ENCODE data around the gene PTPRE.

GRCh38 chr10:128051548-128051947, 144.6 kb downstream of the PTPRE start:
- TF ChIP-seq, protein P1, sequence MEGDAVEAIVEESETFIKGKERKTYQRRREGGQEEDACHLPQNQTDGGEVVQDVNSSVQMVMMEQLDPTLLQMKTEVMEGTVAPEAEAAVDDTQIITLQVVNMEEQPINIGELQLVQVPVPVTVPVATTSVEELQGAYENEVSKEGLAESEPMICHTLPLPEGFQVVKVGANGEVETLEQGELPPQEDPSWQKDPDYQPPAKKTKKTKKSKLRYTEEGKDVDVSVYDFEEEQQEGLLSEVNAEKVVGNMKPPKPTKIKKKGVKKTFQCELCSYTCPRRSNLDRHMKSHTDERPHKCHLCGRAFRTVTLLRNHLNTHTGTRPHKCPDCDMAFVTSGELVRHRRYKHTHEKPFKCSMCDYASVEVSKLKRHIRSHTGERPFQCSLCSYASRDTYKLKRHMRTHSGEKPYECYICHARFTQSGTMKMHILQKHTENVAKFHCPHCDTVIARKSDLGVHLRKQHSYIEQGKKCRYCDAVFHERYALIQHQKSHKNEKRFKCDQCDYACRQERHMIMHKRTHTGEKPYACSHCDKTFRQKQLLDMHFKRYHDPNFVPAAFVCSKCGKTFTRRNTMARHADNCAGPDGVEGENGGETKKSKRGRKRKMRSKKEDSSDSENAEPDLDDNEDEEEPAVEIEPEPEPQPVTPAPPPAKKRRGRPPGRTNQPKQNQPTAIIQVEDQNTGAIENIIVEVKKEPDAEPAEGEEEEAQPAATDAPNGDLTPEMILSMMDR (IDR thresholded peaks at IDR 0.05; ENCODE audit: low read depth, low read length, poor library complexity, severe bottlenecking) = peak; percentile 21
- no peak for TF ChIP-seq EZH2phosphoT487 (IDR thresholded peaks at IDR 0.05; ENCODE audit: borderline replicate concordance, low read length)
